SH-SY5Y (cell line): ENCODE measurements around the gene NMNAT2.

ENCODE experiments used
- GATA2 ChIP-seq: IDR thresholded peaks from 2 replicates; pipeline ENCODE4 v1.6.1; 2011; ENCODE audit warnings: mild to moderate bottlenecking, low read depth, low read length
- GATA3 ChIP-seq: IDR thresholded peaks from 2 replicates; pipeline ENCODE4 v1.6.1; 2011; ENCODE audit warnings: low read depth, mild to moderate bottlenecking, low read length, moderate library complexity

DNA sequence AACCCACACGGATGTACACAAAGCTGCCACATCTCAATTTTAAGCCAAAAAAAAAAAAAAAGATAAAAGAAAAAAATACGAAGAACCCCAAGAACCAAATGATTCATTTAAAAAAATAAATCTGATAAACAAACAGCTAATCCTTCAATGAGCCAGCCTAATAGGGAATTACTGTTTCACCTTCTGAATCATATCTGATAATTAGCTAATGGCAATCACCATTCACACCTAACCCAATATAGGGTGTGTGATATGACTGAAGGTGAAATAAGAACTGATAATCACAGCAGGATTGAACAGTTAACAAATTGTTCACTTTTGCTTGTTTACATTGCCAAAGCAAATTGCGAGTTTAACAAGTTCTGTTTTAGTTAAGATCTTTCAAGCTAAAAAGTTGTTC, 170.7 kb downstream of the NMNAT2 start:
- TF ChIP-seq GATA2 (no peak), GATA3 (no peak)
